GM18870 (cell line): ENCODE data around the gene NRBP1.

Source experiments
- ATAC-seq: cut with Tn5 transposase; IDR thresholded peaks from one replicate; pipeline ENCODE4 v1.9.1; 2021; ENCODE audit warnings: moderate library complexity; ENCODE audit not compliant: unreplicated experiment

Gene NRBP1

GRCh38 chr2:27489498-27490397 lies 61.3 kb downstream of the NRBP1 start, which contains the start of gene IFT172:
IFT172 (minus strand) TSS chr2:27489743; CDS start chr2:27489653, 90 bp downstream.
- peak; percentile 92 for ATAC-seq
